ENCODE results near the gene HOXB3.

HOXB3 gene

DNA sequence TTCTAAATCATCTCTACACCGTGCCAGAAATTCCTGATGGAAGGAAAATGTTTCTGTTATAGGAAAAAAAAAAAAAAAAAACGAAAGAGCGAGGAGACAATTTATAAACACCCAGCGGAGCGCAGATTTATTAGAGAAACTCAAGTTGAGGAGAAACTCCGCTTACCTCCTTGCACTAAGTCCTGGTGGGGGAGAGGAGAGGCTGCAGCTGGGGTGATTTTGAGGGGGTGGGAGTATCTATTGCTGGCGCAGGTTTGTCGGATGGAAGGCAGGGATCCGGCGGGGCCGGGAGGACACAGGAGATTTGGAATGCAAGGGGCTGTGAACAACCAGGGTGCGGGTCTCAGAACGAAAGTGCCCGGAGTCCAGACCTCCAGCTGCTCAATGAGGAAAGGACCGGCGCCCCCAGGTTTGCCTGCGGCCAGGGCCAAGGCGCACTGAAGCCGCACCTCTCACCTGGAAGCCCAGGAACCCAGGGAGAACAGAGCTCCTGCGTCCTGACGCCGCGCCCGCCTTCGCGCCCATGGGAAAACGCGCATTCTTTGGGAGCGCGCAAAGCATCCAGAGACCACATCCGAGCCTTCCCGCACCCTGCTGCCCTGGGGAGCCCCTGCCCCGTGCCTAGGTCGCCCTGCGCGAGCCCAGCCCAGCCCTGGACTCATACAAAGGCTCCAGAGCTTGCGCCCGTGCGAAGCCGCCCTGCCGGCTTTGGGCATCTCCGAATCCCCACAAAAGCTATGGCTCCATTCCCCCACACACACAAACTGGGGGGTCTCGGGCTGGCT, 27.6 kb upstream of the HOXB3 start:
- TF ChIP-seq ZFX (IDR thresholded peaks at IDR 0.05) = no peak
- TF ChIP-seq, protein P1, sequence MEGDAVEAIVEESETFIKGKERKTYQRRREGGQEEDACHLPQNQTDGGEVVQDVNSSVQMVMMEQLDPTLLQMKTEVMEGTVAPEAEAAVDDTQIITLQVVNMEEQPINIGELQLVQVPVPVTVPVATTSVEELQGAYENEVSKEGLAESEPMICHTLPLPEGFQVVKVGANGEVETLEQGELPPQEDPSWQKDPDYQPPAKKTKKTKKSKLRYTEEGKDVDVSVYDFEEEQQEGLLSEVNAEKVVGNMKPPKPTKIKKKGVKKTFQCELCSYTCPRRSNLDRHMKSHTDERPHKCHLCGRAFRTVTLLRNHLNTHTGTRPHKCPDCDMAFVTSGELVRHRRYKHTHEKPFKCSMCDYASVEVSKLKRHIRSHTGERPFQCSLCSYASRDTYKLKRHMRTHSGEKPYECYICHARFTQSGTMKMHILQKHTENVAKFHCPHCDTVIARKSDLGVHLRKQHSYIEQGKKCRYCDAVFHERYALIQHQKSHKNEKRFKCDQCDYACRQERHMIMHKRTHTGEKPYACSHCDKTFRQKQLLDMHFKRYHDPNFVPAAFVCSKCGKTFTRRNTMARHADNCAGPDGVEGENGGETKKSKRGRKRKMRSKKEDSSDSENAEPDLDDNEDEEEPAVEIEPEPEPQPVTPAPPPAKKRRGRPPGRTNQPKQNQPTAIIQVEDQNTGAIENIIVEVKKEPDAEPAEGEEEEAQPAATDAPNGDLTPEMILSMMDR (conservative IDR thresholded peaks at IDR 0.05) = no peak
- no peak overlapping the region for H3K27ac ChIP-seq

GRCh38 chr17:48616717-48617470, 26.9 kb upstream of the HOXB3 start:
- no peak for TF ChIP-seq ZFX (IDR thresholded peaks at IDR 0.05)
- no peak overlapping the region for H3K27ac ChIP-seq

- no peak for TF ChIP-seq ZFX (IDR thresholded peaks at IDR 0.05)
- TF ChIP-seq, protein P1 (conservative IDR thresholded peaks at IDR 0.05) = no peak
- H3K27ac ChIP-seq = no peak overlapping the region
These were observed 26.1 kb upstream of the HOXB3 start for GRCh38 chr17:48615963-48616716.

GRCh38 chr17:48615047-48615962, 25.3 kb upstream of the HOXB3 start, which contains the start of gene HOXB8:
TSS of gene HOXB8 (minus strand) at chr17:48615292. CDS start at chr17:48614704, 588 bp downstream.
- H3K27ac ChIP-seq = no peak within 1 kb of the TSS
- TF ChIP-seq, protein P1 (conservative IDR thresholded peaks at IDR 0.05) = no peak
- no peak for TF ChIP-seq ZFX (IDR thresholded peaks at IDR 0.05)

- H3K27ac ChIP-seq = no peak overlapping the region
- TF ChIP-seq, protein P1 (conservative IDR thresholded peaks at IDR 0.05) = no peak
- TF ChIP-seq ZFX (IDR thresholded peaks at IDR 0.05) = no peak
These were observed 24.0 kb upstream of the HOXB3 start for GRCh38 chr17:48613862-48614694.

DNA sequence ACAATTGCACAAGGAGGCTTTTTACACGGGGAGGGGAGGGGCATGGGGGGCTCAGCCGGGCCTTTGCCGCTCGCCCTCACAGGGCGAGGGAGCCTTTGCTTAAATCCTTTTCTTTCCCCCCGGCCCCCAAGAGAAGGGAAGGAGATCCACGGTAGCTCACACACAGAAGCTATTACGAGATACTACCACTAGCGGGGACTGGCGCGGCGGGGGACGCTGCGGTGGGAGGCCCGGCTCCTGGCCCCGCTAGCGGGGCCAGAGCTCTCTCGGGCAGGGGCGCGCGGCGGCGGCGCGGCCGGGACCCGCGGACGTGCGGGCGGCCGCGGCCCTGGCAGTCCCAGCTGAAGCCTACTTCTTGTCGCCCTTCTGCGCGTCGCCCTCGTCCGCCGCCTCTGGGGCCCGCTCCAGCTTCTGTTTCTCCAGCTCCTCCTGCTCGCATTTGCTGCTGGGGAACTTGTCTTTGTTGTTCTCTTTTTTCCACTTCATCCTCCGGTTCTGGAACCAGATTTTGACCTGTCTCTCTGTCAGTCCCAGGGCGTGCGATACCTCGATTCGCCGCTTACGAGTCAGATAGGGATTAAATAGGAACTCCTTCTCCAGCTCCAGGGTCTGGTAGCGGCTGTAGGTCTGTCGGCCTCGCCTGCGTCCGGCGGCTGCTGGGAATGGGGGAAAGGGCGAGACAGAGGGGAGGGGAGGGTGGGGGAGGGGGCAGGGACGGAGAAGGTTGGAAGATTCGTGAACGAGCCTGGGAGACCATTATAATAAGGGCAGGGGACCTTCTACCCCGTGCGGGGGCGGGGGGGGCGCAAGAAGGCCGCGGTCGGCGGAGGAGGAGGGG, 23.0 kb upstream of the HOXB3 start:
- H3K27ac ChIP-seq = no peak overlapping the region
- TF ChIP-seq ZFX (IDR thresholded peaks at IDR 0.05) = no peak
- TF ChIP-seq, protein P1 (conservative IDR thresholded peaks at IDR 0.05) = no peak; the same call in 1 of the 2 replicates
